G401.6 (cell line): ENCODE results near the gene TMBIM1.
A peak's percentile ranks its signal among the peaks of the same experiment; 100 is the strongest.

Experiments used
- FAIRE-seq: peaks from 2 replicates; lab custom pipeline; 2012; peaks lifted over from hg19 to GRCh38; lab: Jason Lieb, UNC

The TMBIM1 gene

DNA sequence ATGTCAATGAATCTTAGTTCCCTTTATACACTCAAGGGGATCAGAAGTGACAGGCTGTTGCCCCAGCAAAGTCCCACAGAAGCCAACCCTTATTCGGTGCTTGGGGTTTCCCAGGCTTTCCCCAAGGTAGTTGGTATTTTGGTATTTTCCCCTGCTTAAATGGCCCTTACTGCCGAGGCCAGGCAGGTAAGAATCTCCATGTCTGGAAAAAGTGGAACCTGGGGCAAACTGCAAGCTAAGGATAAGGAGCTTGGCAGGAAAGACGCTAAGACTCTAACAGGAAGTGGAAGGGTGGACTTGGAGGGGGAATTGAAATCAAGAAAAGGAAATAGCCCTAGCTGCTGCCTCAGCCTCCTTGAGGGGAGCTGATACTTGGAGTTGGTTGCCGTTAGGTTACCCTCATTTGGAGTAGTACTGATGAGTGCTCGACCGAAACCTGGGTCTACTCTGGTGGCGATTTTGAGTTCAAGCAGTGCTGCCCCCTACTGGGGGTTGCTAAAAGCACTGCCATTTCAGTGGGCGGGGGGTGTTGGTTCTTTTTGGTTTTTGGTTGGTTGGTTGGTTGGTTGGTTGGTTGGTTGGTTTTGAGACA, 34.8 kb downstream of the TMBIM1 start:
- FAIRE-seq: no peak

DNA sequence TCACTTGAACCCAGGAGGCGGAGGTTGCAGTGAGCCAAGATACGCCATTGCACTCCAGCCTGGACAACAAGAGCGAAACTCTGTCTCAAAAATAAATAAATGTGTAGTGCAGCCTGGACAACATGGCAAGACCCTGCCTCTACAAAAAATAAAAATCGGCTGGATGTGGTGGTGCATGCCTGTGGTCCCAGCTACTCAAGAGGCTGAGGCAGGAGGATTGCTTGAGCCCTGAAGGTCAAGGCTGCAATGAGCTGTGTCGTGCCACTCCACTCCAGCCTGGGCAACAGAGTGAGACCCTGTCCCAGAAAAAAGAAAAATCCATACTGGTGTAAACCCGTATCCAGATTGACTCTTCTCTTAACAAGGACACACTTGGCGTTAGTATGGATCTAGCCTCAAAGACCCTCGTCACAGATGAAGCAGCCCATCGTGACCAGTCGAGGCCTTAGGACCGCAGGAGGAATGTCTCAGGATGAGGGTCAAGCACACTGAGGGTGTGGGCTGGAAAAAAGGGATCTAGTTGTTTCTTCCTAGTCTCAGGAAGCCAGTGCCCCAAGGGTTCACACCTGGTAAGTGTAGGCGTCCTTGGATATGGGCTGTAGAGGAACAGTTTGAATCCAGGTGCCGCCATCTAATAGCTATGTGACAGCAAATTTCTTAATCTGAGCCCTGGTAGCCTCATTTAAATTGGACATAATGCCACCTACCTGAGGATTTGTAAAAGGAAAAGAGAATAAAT, 35.5 kb downstream of the TMBIM1 start:
- FAIRE-seq: no peak

DNA sequence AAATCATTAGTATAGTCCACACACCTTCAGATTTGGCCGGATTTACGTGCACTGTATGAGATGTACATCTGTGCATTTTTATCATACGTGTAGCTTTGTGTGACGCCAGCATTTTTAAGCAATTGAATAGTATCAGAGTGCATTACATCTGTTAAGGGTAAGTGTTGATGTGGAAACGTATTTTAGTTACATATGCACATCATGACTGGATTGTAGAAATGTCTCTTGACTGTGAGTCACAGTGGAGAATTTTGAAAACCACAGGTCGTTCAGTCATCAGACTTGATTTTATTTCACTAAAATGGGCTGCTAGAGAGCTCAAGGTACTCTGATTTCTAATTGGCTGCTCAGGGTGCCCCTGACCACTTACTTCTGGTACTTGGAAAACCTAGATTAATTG, 36.9 kb downstream of the TMBIM1 start:
- FAIRE-seq: no peak

- FAIRE-seq: no peak
These were observed 39.1 kb downstream of the TMBIM1 start for GRCh38 chr2:218253232-218253625.

DNA sequence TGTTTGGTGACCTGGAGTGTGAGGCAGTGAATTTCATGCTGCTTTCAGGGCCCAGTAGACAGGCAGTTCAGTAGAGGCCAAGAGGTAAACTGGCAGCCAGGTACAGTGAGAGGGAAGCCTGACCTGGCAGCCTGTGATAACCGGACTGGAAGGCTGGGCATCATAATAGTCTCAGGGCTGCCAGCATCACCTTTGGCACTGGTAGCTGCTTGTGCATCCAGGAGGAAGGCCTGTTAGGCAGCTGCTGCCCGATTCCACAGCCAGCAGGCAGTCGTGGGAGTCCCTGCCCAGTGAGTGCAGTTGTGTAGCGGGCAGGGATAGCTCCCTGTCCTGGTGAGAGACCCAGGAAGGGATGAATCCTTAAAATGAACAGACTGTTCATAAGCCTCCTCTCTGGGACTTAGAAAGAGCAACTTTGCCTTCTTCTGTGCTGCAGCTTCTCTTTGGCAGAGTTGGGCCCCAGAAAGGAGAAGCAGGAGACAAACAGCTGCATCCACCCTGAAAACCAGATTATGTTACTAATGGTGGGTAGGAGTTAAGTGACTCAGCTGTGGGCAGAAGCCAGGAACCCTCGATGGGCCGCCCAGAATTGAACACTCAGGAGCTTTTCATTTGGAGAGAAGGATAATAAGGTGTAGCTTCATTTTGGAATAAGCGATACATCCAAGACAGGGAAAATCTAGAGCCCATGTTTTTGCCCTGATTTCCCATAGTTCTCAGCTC, 39.6 kb downstream of the TMBIM1 start:
- no peak for FAIRE-seq

DNA sequence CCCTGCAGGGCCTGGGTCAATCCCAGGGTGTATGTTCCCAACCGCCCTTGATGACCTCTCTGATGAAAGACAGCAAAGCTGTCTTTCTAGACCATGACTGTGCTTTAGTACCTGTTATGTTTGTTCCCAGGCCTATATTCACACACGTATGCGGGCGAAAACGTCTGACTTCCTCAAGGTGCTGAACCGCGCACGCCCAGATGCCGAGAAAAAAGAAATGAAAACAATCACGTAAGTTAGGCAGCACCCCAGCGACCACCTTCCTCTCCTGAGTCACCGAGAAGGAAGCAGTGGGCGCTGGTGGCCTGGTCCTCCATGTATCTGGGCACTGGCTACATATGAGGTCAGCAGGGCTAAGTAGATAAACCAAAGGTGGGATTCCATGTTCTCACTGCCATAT, 42.6 kb downstream of the TMBIM1 start:
- FAIRE-seq: no peak

DNA sequence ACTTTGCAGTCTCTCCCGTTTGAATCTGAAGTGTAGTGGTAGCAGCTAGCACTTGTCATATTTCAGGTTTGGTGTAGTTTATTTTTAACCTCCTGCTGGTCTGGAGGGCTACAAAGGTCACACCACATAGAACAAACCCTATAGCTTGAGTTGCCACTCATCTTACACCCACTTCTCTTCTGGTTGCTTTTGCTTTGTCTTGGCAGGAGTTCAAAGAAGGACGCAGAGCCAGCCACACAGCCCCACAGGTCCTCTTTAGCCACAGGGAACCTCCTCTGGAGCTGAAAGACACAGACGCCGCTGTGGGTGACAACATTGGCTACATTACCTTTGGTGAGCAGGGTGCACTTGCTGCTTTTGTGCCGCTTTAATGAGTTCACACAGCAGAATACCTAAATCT, 47.1 kb downstream of the TMBIM1 start:
- no peak for FAIRE-seq

DNA sequence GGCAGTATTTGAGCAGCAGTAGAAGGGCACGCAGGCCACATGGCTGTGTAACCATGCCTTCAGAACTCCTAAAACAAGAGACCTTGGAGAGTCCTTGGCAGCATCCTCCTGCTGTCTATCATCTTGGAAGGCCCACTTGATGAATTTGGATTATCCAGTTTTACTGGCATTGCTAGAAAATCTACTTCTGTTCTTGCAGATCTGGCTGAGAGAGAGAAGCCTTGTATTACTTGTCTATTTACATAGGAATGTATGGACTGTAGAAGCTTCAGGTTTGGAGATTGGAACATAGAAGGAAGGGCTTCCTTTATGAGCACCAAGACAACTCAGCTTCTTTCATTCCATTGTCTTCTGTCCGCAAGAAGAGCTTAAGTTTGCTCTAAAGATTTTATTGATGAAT, 47.6 kb downstream of the TMBIM1 start:
- FAIRE-seq: no peak

GRCh38 chr2:218244204-218244603, 48.1 kb downstream of the TMBIM1 start:
- no peak for FAIRE-seq

DNA sequence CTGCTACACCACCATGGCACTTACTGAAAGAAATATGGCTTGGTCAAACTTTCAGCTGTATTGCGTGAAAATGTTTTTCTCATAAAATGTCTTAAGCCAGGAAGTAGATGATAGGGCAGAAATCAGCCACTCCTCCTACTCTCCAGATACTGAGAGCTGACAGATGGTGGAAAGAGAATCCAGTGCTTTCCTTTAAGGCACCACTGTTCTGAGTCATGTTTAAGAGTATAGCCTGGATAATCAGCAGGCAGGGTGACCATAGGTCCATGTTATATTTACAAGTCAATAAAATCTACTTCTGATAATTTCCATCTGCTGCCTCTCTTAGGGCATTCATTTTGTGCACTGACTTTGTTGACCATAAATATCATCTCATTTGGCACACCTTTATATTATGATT, 53.4 kb downstream of the TMBIM1 start:
- no peak for FAIRE-seq

GRCh38 chr2:218236829-218237228, 55.5 kb downstream of the TMBIM1 start:
- no peak for FAIRE-seq

GRCh38 chr2:218235017-218235416, 57.3 kb downstream of the TMBIM1 start:
- no peak for FAIRE-seq

DNA sequence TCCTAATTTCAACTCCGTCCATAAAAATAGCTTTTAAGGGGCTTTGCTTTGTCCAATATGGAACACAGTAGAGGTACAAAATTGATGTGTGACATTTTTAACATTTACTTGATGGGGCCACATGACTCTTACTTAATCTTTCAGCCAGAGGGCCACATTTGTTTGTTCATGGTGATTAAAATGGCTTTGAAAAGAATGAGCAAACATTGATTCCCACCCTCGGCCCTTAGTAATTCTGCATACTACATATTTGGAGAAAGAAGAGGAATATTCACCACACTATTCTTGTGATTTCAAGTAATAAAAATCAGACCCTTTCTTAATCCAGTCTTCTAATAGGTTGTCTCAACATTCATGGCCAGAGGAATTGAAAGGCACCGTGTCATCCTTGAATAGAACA, 57.8 kb downstream of the TMBIM1 start:
- no peak for FAIRE-seq

- no peak for FAIRE-seq
These were observed 58.8 kb downstream of the TMBIM1 start for GRCh38 chr2:218233543-218233942.

DNA sequence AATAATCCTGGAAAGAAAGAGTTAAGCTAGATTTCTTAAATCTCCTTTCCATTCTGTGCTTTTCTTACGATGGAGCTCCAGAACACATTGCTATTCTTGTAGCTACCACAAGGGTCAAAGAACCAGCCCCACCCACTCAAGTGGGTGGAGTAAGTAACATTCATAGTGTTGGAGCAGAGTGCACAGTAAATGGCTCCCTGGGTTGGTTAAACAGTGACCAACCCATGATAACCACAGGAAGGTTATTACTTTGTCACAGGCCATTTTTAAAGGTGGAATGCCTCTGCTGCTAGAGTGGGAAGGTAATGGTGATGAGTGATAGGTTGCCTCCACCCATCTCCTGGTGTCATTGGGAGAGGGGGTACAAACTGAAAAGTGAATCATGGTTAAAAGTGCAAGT, 61.4 kb downstream of the TMBIM1 start:
- no peak for FAIRE-seq

DNA sequence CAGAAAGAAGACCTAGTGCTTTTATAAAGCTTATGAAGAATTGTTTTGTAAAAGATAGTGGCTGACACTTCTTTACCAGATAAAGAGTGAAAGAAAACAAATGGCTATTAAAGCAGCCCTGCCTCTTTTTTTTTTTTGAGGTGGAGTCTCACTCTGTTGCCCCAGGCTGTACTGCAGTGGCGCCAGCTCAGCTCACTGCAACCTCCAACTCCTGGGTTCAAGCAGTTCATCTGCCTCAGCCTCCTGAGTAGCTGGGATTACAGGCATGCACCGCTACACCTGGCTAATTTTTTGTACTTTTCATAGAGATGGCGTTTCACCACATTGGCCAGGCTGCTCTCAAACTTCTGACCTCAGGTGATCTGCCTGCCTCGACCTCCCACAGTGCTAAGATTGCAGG, 62.5 kb downstream of the TMBIM1 start:
- FAIRE-seq: no peak

DNA sequence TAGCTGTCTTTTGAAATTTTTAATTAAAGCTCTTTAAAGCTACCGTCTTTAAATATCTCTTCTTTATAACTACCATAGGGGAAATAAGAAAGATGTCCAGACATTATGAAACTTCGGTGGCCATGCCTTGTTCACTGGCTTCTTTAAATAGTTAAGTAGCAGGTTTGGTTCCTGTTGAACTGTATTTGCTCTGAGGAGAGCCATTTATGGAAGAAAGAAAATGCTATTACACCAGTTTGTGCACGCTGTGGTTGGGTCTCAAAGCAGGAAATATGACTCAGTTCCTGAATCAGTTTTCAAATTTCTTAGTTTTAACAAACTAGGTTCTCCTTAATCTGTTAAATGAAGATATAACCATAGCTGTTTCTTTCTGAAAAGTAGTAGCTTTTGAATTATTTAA, 63.1 kb downstream of the TMBIM1 start:
- FAIRE-seq: peak; percentile 27

DNA sequence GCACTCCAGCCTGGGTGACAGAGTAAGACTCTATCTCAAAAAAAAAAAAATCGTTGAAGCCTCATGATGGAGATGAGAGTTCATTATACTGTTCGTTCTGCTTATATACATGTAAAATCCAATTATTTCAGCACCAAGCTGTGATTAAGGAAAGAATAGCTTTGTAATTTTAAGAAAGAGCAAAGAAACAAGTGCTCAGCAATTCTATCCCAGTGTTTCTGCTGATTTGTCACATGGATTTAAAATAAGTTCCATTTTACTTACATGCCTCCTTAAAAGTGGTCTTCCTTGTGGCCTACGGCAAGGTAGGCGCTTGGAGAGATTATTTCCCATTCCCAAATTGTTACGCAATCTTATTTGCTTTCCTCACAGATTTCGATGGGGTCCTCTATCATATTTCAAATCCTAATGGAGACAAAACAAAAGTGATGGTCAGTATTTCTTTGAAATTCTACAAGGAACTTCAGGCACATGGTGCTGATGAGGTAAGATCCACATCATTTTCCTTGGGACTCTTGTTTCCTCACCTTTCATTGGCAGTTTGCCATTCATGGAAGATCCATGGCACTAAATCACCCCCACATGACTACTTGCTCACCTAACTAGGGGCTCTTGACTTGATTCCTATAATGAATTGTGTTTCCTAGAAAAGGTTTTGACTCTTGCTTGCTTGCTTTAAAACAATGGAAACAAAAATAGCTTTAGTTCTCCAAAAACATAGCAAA, 63.8 kb downstream of the TMBIM1 start:
- FAIRE-seq: no peak

- no peak for FAIRE-seq
These were observed 65.4 kb downstream of the TMBIM1 start for GRCh38 chr2:218226903-218227302.
